GM18508 (cell line): ENCODE data around the gene CDC40.
"Not testable (repeated sequence)": the region's sequence is repeated elsewhere in the genome, so short reads cannot be mapped to it uniquely, and the experiment has no call there.

ENCODE experiments used
- ATAC-seq: cut with Tn5 transposase; IDR thresholded peaks from one replicate; pipeline ENCODE4 v1.9.1; 2021; ENCODE audit warnings: moderate number of reproducible peaks; ENCODE audit not compliant: insufficient read depth, unreplicated experiment

Gene CDC40

DNA sequence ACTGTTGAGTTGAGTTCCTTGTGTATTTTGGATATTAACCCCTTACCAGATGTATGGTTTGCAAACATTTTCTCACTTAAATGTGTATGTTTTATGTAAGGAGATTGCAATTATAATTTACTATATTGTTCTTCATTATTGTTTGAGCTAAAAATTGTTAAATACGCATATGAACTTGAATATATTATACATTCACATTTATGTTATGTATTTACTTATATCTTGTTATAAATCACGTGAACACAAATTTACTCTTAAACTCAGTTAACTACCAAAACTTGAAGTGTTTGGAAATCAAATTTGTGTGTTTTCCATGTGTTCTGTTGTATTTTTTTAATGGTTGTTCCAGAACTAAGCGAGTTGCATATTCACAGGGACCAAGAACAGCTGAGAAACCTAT lies 18.3 kb downstream of the CDC40 start:
- no peak for ATAC-seq

DNA sequence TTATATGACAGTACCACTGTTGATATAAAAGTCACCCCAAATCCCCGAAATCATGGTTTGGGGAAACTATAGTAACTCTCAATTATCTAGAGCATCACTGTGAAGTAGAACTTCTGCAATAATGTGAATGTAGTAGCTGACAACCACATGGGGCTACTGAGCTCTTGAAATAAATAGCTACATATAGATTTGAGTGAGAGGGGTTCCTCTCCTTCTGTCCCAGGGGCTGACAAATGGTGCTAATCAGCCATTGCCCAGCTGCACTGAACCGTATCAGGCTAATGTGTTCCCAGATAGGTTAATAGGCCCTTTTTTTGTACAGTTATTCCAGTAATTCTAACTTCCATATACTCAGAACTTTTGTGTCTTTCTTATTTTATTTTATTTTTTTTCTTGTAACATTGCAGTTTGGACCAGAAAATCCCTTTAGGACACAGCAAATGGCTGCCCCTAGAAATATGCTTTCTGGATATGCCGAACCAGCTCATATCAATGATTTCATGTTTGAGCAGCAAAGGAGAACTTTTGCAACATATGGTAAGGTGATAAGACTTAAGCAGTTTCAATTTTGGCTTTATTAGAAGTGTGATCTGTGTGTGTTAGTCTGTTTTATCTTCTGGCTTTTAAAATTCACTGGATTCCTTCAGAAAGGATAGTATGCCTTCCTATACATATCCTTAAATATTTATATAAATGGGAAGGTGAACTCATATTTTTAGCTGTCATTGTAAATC lies 21.1 kb downstream of the CDC40 start:
- no peak for ATAC-seq

DNA sequence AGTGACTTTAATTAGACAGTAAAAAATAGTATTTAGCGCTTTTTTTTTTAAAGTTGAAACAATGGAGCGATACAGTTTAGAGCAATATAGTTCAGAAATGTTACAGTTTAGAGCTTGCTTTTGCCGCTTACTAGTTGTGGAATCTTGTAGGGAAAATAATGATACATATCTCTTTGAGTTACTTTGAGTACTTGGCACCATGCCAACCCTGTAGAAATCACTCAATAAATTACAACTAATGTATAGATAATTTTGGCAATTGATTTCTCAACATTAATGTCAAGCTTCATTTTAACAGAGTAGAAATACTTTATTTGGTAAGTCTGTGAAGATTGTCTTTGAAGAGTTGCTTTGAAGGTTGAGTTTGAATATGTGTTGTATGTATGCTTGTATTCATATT lies 27.4 kb downstream of the CDC40 start:
- ATAC-seq: no peak

DNA sequence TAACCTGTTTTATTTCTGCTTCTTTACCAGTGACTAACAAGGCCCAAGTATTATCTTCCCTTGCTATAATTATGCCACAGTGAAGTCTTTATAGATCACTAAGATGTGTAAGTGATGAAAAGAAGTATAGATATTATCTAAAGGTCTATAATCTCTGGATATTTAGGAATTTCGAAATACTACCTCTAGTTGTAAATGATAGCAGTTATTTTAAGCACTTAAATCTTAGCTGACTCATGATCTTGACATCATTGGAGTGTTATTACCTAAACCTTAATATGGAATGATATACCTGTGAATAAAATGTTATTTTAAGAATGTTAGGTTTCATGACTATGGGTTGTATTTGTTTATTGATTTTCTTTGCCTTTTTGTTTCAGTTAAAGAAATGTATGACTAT lies 31.5 kb downstream of the CDC40 start:
- ATAC-seq: no peak

DNA sequence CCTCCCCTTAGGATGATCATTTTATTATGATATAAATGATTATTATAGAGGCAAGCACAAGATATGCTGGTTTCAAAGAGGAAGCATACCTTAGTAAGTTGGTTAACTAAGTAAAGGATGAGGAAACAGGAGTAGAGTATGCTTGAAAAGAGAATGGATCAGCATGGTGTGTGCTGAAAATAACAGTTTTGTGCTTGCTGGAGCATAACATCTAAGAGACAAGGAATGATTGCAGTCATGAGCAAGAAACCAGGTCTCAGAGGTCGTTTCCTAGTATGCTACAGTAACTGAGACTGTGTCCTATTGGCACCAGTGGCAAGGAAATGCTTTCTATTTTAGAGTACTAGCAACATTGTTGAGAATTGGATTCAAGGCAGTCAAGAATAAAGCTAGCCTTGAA lies 34.1 kb downstream of the CDC40 start:
- ATAC-seq: no peak

DNA sequence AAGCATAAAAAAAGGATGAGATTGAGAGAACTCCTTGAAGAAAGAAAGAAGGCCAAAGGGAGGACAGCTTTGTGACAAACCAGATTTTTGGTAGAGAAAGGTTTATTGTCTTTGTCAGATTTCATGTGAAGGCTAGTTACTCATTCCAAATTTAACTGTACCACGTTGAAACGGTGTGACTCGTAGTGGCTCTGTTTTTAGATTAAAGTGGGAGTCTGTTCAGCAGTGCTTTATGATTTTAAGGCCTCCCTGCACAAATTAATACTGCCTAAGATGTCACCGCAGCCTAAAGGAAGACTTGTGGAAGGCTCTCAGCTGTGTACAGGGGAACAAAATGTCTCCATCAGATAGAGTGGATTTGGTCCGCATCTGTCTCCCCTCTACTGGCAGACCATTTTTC lies 35.9 kb downstream of the CDC40 start:
- no peak for ATAC-seq

DNA sequence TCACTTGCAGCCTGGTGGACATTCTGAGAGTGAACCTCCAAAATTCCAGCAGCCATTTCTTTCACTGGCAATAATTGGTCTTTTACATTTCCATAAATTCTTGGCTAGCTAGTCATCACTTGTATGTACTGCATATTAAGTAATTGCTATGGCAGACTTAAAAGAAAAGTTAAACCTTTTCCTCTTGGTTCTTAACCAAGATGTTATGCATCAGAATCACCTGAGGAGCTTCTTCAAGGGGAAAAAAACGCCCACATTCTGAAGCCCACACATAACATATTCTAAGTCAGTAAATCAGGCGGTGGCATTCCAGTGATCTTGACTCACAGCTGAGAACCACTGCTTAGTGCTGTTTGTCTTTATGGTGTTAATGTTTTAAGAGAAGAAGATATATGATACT lies 37.0 kb downstream of the CDC40 start:
- no peak for ATAC-seq

DNA sequence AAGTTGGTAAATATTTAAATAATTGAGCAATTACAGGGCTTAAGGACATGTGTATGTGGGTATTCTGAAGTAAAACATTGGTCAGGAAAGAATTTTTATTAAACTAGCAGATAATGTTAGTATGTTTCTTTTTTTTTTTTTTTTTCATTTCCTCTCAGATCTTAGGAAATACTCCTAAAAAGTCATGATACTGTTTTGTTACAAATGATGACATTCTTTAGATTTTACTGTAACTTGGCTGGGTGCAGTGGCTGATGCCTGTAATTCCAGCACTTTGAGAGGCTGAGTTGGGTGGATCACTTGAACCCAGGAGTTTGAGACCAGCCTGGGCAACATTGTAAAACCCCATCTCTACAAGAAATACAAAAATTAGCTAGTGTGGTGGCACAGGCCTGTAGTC lies 41.5 kb downstream of the CDC40 start:
- ATAC-seq: no peak

DNA sequence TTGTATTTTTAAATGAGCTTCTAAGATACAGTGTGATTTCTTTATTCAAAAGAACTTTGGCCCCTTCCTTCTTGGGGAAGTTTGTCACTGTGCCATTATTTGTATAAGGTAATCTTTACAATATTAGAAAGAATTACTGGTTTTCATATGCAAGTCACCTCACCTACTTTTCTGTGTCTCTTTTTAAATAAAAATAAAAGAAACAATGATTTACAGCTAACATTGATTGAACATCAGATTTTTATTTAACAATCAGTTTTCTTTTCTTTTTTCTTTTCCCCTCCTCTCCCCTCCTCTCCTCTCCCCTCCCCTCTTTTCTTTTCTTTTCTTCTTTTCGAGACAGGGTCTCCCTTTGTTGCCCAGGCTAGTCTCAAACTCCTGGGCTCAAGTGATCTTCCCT lies 46.0 kb downstream of the CDC40 start:
- ATAC-seq: no peak

DNA sequence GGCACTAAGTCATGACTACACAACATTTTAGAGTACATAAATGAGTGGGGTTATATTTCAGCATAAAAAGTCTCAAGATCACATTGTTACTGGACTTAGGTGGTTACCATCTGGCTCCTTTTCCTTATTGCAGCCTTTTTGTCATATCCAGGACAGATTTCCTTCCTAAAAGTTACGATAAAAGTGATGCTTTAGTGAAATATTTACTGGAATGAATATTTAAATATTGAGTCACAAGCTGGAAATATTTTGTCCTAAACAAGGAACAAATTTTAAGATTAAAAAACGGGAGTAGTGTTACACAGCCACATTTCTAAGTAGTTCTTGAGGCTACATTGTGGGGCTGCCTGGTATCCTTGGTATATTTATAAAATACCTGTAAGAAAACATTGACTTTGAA lies 52.2 kb downstream of the CDC40 start:
- no peak for ATAC-seq

DNA sequence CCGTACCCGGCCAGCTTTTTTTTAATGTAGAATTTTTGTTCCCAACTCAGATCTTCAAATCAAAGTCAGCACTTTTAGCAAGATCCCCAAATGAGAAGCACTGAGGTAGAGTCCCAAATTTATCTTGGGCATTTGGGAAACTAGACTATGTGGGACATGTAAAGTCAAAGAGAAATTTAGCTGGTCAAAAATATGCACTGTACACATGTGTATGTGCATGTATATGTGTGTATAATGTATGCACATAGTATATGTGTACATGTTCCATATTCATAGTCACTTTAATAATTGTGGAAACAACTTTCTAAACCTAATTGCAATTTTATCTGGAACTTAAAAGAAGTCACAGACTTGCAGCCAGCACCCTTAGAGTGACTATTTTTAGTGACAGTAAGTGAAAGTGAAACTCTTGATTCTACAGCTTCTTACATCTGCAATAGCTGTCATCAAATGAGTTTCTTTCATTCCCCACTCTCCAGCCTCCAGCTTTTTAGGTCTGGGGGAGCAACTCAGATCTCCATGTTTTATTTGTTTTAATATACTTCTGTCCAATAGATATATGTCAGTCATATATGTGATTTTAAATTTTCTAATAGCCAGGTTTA lies 53.6 kb downstream of the CDC40 start:
- peak; percentile 85 for ATAC-seq

DNA sequence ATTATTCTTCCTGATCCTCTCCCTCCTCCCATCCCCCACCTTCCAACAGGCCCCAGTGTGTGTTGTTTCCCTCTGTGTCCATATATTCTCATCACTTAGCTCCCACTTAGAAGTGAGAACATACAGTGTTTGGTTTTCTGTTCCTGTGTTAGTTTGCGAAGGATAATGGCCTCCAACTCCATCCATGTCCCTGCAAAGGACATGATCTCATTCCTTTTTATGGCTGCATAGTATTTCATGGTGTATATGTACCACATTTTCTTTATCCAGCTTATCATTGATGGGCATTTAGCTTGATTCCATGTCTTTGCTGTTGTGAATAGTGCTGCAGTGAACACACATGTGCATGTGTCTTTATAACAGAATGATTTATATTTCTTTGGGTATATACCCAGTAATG lies 55.8 kb downstream of the CDC40 start:
- not testable (repeated sequence) for ATAC-seq

DNA sequence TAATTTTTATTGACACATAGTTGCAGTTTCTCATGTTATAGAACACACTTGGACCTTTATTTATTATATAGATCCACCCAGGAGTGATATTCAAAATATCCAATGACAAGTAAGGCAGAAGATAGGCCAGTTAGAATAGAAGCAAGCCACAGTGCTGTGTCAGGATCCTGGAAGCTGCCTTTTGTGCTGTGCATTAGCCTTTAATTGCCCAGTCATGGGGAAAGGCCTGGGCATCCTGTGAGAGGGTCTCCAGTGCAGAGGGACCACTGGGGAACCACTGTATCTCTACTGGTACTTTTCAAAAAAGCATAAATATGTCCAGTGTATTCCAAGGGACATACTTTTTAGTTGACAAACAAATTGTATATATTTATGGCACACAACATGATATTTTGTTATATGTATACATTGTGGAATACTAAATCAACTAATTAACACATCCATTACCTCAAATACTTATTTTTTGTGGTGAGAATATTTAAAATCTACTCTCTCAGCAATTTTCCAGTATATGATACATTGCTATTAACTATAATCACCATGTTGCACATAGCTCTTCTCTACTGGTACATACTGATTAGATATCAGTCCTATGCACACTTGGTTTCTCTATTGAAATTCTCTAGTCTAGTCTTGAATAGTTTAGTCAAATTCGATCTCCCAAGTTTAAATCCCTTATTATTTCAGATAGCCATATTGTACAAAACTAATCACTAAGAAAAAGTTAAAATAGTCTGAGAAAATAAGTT lies 59.5 kb downstream of the CDC40 start:
- ATAC-seq: no peak

DNA sequence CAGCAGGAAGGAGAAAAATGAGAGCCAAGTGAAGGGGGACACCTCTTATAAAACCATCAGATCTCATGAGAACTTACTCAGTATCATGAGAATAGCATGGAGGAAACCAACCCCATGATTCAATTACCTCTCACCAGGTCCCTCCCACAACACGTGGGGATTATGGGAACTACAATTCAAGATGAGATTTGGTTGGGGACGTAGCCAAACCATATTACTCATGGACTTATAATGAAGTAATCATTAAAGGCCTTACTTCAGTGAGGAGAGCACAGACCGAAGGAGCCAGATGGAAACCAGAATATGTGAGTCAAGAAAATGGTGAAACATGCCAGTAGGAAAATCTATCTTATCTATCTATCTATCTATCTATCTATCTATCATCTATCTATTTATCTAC lies 64.4 kb downstream of the CDC40 start:
- not testable (repeated sequence) for ATAC-seq

DNA sequence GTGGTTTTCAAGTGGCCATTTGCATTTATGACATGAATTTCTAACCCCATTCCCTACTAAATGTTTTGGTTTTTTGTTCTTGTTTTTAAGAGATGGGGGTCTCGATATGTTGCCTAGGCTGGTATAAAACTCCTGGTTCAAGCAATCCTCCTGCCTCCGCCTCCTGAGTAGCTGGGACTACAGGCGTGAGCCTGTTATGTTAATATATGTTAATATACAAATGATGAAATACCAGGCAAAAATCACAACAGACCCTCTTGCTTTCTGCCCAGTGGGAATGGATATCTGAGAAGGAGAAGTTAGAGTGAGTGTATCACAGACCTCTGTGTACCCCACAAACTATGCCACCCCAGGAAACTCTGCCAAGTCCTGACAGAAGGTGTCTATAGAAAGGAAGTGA lies 66.2 kb downstream of the CDC40 start:
- no peak for ATAC-seq

DNA sequence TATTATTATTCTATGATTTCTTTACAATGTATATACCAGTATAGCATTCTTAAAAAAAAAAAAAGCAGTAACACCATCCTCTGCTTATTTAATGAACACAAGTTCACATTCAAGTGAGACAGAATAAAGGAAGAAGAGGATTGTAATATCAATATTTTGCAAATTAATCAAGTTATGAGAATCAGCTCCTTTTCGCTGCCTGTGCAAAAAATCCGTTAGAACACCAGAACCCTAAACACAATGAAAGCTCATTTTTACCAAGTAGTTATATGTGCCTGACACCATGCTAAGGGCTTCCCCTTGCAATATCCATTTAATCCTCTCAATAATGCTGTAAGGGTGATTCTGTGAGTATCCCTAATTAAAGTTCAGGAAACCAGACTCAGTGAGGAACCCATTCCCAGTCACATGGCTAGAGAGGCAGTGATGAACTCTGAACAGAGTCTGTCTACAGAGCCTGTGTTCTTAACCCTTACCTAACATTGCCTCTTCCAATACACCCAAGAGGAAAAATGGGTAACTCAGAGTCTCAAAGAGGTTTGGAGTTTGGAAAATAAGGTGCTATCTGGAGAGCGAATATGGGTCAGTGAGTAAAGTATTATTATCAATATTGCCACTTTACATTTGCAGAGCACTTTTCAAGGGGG lies 66.8 kb downstream of the CDC40 start:
- no peak for ATAC-seq

DNA sequence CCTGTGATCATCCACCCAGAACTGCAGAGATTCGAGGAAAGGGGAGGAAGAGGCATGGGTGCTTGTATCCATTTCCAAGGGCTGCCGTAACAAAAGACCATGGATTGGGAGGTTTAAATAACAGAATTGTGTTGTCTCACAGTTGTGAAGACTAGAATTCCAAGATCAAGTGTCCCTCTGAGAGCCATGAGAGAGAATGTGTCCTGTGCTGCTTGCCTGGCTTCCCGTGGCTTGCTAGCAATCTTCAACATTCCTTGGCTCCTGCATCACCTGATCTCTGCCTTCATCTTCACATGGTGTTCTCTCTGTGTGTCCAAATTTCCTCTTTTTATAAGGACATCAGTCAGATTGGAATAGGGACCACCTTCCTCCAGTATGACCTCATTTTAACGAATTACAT lies 69.8 kb downstream of the CDC40 start:
- no peak for ATAC-seq

DNA sequence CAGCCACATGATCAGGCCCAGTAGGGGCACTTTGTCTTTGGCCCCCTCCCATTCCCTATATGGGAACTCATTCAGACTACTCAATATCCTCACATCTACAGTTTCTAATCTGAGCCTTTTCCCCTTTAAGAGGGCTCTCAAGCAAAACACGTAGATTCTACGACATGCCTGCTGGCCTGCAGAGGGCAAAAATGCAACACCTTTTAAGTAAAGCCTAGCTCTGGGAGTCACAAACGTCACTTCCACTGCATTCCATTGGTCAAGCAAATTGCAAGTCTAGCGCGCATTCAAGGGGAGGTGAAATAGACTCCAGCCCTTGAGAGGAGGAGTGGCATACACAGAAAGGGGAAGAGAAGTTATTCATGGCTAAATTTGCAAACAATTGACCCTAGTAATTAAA lies 70.6 kb downstream of the CDC40 start:
- ATAC-seq: no peak

DNA sequence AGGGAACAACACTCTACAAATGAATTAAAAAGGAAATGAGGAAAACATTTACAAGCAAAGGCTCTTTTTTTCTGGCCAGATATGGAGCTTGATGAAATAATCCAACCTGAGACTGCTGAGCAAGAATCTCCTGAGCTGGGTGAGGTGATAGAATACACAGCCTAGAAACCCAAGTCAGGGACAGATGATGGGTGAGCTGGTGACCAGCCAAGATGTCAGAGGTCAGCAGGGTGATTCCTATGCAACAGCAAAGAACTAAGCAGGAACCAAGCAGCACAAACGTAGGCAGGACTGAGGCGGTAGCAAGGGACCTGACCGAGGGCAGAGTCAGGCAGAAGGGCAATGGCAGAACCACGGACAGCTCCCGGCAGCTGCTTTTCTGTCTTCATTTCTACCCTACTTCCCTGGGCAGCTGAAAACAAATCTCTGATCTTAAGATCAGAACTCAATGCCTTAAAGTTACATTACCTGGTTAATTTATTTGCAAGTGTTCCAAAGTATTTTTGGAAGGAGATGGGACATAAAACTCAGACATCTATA lies 75.1 kb downstream of the CDC40 start:
- ATAC-seq: no peak

DNA sequence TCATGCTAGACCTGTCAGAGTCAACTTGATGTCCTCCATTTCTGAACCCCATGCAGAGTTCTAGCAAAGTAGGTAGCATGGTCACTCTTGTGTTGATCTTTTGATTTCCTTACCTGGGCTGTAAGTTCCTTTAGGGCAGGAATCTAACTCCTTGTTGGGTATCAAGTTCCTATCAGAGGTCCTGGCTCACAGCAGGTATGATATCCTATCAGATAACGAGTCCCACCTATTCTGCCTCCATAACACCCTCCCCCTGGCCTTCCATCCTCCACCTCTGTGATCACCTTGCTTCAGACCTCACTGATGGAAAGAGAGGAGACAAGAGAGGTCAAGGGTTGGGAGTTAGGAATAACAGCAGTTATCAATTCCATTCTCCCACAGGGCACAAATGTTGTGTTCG lies 76.1 kb downstream of the CDC40 start:
- ATAC-seq: no peak

DNA sequence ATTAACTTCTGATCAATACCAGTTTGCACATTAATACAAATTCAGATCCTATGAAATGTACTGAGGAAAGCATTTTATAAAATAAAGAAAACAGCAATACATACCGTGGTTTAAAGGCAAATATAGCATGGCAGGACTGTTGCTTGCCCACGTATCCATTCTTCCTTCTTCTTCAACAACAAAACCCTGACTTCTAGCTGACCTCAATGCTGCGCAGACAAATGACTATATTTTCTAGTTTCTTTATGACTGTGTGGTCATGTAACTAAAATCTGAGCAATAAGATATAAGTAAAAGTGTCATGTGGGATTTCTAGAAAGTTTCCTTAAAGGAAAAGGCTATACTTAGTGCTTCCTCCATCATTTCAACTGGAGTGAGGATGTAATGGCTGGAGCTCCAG lies 85.0 kb downstream of the CDC40 start:
- ATAC-seq: no peak
